ENCODE measurements around the gene APOB. TPM values are rescaled to one million over a fixed set of nuclear protein-coding genes. Genes with fewer than 3 reads are reported as not detected.
A peak's percentile ranks its signal among the peaks of the same experiment; 100 is the strongest.

Gene APOB
- total and polyA plus RNA-seq, 2 of the 13 experiments (the other 11 are each of a cell fraction or from before 2014, with no cell fraction given), result 1,569 to 2,515 TPM

- TF ChIP-seq ZNF513 (CRISPR knock-in tag; conservative IDR thresholded peaks at IDR 0.05) (no peak), ZNF788 (CRISPR knock-in tag; IDR thresholded peaks at IDR 0.05; ENCODE audit: borderline replicate concordance) (no peak), ZNF510 (CRISPR knock-in tag; IDR thresholded peaks at IDR 0.05; ENCODE audit: low read depth) (no peak; the same call in 1 of the 2 replicates), TOE1 (CRISPR knock-in tag; IDR thresholded peaks at IDR 0.05) (no peak; the same call in 1 of the 2 replicates), MEF2D (CRISPR knock-in tag; IDR thresholded peaks at IDR 0.05) (no peak), SIX4 (CRISPR knock-in tag; IDR thresholded peaks at IDR 0.05) (no peak), ZNF574 (CRISPR knock-in tag; IDR thresholded peaks at IDR 0.05) (no peak), E2F5 (CRISPR knock-in tag; conservative IDR thresholded peaks at IDR 0.05) (no peak), ZNF142 (CRISPR knock-in tag; IDR thresholded peaks at IDR 0.05) (no peak), ZNF589 (CRISPR knock-in tag; conservative IDR thresholded peaks at IDR 0.05) (no peak; the same call in 1 of the 2 replicates), SIX1 (CRISPR knock-in tag; IDR thresholded peaks at IDR 0.05; ENCODE audit: borderline replicate concordance) (0 out of 2 replicates have a peak, but pooled peaks have one; percentile 5), GABPB1 (CRISPR knock-in tag; IDR thresholded peaks at IDR 0.05) (no peak), MXD4 (CRISPR knock-in tag; IDR thresholded peaks at IDR 0.05) (no peak), ZBTB8A (CRISPR knock-in tag; IDR thresholded peaks at IDR 0.05; ENCODE audit: borderline replicate concordance, low read depth) (no peak)
Measured at GRCh38 chr2:21020031-21020667, 23.7 kb downstream of the APOB start (continued).

Data from HepG2 (cell line).